ENCODE results near the gene PFDN5.

- TF ChIP-seq POLR2A (IDR thresholded peaks at IDR 0.05) = no peak
- peak in 3 of 4 experiments; percentile 36 to 47 (median 36) for TF ChIP-seq CTCF (IDR thresholded peaks at IDR 0.05)
Observed at GRCh38 chr12:53327435-53328042, 32.2 kb downstream of the PFDN5 start.
